Liver (tissue), 3 donors: Measurements from ENCODE around the gene KCNK3.

ENCODE experiments used
- ATF3 ChIP-seq: IDR thresholded peaks from 2 replicates; pipeline ENCODE4 v1.6.1; 2016; ENCODE audit warnings: antibody characterized with exemption
- CTCF ChIP-seq: fragments of 150-350 bp; IDR thresholded peaks from 2 replicates; pipeline ENCODE4 v1.5.1; 2017; ENCODE audit warnings: improper control_type of control experiment, low read depth, low read length; ENCODE audit not compliant: missing input control
- FOXA1 ChIP-seq: IDR thresholded peaks from 2 replicates; pipeline ENCODE4 v1.6.1; 2016; ENCODE audit warnings: antibody characterized with exemption
- RXRA ChIP-seq, 2 donors: IDR thresholded peaks; 2 replicates each; pipeline ENCODE4 v1.6.1; 2017 to 2018; ENCODE audit warnings: antibody characterized with exemption in 2 of 2, mild to moderate bottlenecking in 1 of 2
- TAF1 ChIP-seq: conservative IDR thresholded peaks from 2 replicates; pipeline ENCODE4 v1.6.1; 2016; ENCODE audit warnings: antibody characterized with exemption, mild to moderate bottlenecking
- ZBTB33 ChIP-seq: IDR thresholded peaks from 2 replicates; pipeline ENCODE4 v1.6.1; 2016; ENCODE audit warnings: antibody characterized with exemption
- donor health status: healthy.
- donor health status: healthy.

- TF ChIP-seq CTCF (no peak), RXRA (IDR thresholded peaks at IDR 0.05) (no peak), TAF1 (no peak), ZBTB33 (no peak), ATF3 (no peak), FOXA1 (no peak)
Observed at GRCh38 chr2:26756337-26756736, 63.8 kb downstream of the KCNK3 start.
